Rectal smooth muscle tissue (tissue), 1 donor: ENCODE data around the gene BACE2.
"Not testable (repeated sequence)": the region's sequence is repeated elsewhere in the genome, so short reads cannot be mapped to it uniquely, and the experiment has no call there.

Experiments
- H3K27ac ChIP-seq: one replicate; pipeline ENCODE4 v1.7.0; 2013; ENCODE audit warnings: low read depth, low read length, inconsistent platforms
- H3K27me3 ChIP-seq: one replicate; pipeline ENCODE4 v1.7.0; 2013; ENCODE audit warnings: low read length; ENCODE audit not compliant: control insufficient read depth, insufficient read depth
- H3K36me3 ChIP-seq: one replicate; pipeline ENCODE4 v1.7.0; 2013; ENCODE audit warnings: low read length; ENCODE audit not compliant: control insufficient read depth, insufficient read depth
- H3K4me1 ChIP-seq: one replicate; pipeline ENCODE4 v1.7.0; 2013; ENCODE audit warnings: low read length; ENCODE audit not compliant: control insufficient read depth, insufficient read depth
- H3K4me3 ChIP-seq: one replicate; pipeline ENCODE4 v1.7.0; 2013; ENCODE audit warnings: low read length
- H3K9ac ChIP-seq: one replicate; pipeline ENCODE4 v1.7.0; 2013; ENCODE audit warnings: low read length

BACE2 gene

GRCh38 chr21:41241341-41241740 is 73.4 kb downstream of the BACE2 start:
- no peaks in the 10 kb centered on the region for H3K36me3 ChIP-seq
- H3K4me1 ChIP-seq = no peaks in the 10 kb centered on the region
- H3K27ac ChIP-seq = no peak overlapping the region
- no peak overlapping the region for H3K4me3 ChIP-seq
- H3K27me3 ChIP-seq = no peaks in the 10 kb centered on the region
- no peak overlapping the region for H3K9ac ChIP-seq

- no peaks in the 10 kb centered on the region for H3K4me1 ChIP-seq
- H3K27me3 ChIP-seq = no peaks in the 10 kb centered on the region
- H3K9ac ChIP-seq = no peak overlapping the region
- H3K27ac ChIP-seq = no peak overlapping the region
- H3K36me3 ChIP-seq = no peaks in the 10 kb centered on the region
- no peak overlapping the region for H3K4me3 ChIP-seq
These were observed 74.4 kb downstream of the BACE2 start for GRCh38 chr21:41242238-41242829.

- no peak overlapping the region for H3K4me3 ChIP-seq
- H3K36me3 ChIP-seq = no peaks in the 10 kb centered on the region
- no peak overlapping the region for H3K9ac ChIP-seq
- no peak overlapping the region for H3K27ac ChIP-seq
- H3K27me3 ChIP-seq = no peaks in the 10 kb centered on the region
- H3K4me1 ChIP-seq = no peaks in the 10 kb centered on the region
These were observed 75.1 kb downstream of the BACE2 start for GRCh38 chr21:41243107-41243506.

- H3K36me3 ChIP-seq, H3K4me3 ChIP-seq, H3K27me3 ChIP-seq, H3K9ac ChIP-seq, H3K27ac ChIP-seq, H3K4me1 ChIP-seq: not testable (repeated sequence)
These were observed 76.4 kb downstream of the BACE2 start for GRCh38 chr21:41244266-41244880.

- Histone ChIP-seq H3K27me3 (no peaks in the 10 kb centered on the region), H3K4me3 (no peak overlapping the region), H3K9ac (no peak overlapping the region), H3K4me1 (no peaks in the 10 kb centered on the region), H3K36me3 (no peaks in the 10 kb centered on the region), H3K27ac (no peak overlapping the region)
These were observed 77.7 kb downstream of the BACE2 start for GRCh38 chr21:41245509-41246135.

GRCh38 chr21:41246808-41247207 is 78.8 kb downstream of the BACE2 start:
- H3K36me3 ChIP-seq = peaks cover under 1% of the 10 kb centered on the region
- H3K4me1 ChIP-seq = no peaks in the 10 kb centered on the region
- no peak overlapping the region for H3K27ac ChIP-seq
- no peak overlapping the region for H3K4me3 ChIP-seq
- no peaks in the 10 kb centered on the region for H3K27me3 ChIP-seq
- no peak overlapping the region for H3K9ac ChIP-seq

GRCh38 chr21:41247561-41248545 is 79.9 kb downstream of the BACE2 start:
- no peak overlapping the region for H3K27ac ChIP-seq
- H3K36me3 ChIP-seq = peaks cover 6% of the 10 kb centered on the region
- H3K4me1 ChIP-seq = no peaks in the 10 kb centered on the region
- no peak overlapping the region for H3K4me3 ChIP-seq
- H3K9ac ChIP-seq = no peak overlapping the region
- no peaks in the 10 kb centered on the region for H3K27me3 ChIP-seq

GRCh38 chr21:41249476-41249875 is 81.5 kb downstream of the BACE2 start:
- Histone ChIP-seq H3K4me1 (no peaks in the 10 kb centered on the region), H3K27ac (no peak overlapping the region), H3K4me3 (no peak overlapping the region), H3K9ac (no peak overlapping the region), H3K27me3 (no peaks in the 10 kb centered on the region), H3K36me3 (peaks cover 14% of the 10 kb centered on the region)

GRCh38 chr21:41250519-41250918 is 82.6 kb downstream of the BACE2 start:
- Histone ChIP-seq H3K4me1 (no peaks in the 10 kb centered on the region), H3K27ac (no peak overlapping the region), H3K27me3 (no peaks in the 10 kb centered on the region), H3K36me3 (peaks cover 14% of the 10 kb centered on the region), H3K4me3 (no peak overlapping the region), H3K9ac (no peak overlapping the region)

GRCh38 chr21:41251961-41252642 is 84.1 kb downstream of the BACE2 start:
- H3K4me3 ChIP-seq = no peak overlapping the region
- H3K27me3 ChIP-seq = no peaks in the 10 kb centered on the region
- H3K9ac ChIP-seq = no peak overlapping the region
- H3K27ac ChIP-seq = no peak overlapping the region
- peaks cover 14% of the 10 kb centered on the region for H3K36me3 ChIP-seq
- no peaks in the 10 kb centered on the region for H3K4me1 ChIP-seq

GRCh38 chr21:41254090-41254700 is 86.2 kb downstream of the BACE2 start:
- H3K27ac ChIP-seq = no peak overlapping the region
- H3K27me3 ChIP-seq = no peaks in the 10 kb centered on the region
- peaks cover 18% of the 10 kb centered on the region for H3K36me3 ChIP-seq
- H3K9ac ChIP-seq = no peak overlapping the region
- no peaks in the 10 kb centered on the region for H3K4me1 ChIP-seq
- no peak overlapping the region for H3K4me3 ChIP-seq
